GM19025 (cell line): ENCODE results near the gene SLC9A8.
"Not testable (repeated sequence)": the region's sequence is repeated elsewhere in the genome, so short reads cannot be mapped to it uniquely, and the experiment has no call there.

Experiments
- ATAC-seq: cut with Tn5 transposase; IDR thresholded peaks from one replicate; pipeline ENCODE4 v1.9.1; 2021; ENCODE audit warnings: mild to moderate bottlenecking, low read depth, moderate library complexity; ENCODE audit not compliant: unreplicated experiment

Gene SLC9A8

DNA sequence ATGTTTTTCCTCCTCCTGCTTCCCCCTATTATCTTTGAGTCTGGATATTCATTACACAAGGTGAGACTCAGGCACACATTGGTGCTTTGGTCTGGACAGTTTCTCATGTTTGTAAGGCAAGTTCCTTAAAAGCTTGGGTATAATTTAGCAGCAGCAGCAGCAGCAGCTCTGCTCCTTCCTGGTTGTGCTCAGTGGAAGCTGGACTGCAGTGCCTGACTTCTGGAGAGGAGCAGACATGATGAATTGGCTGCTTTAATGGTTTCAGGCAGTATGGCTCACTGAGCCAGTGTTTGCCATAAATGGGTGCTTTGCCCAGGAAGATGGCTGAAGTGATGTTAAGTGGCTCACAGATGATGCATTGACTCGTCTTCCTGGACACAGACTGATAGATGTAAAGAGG lies 32.4 kb downstream of the SLC9A8 start:
- no peak for ATAC-seq

DNA sequence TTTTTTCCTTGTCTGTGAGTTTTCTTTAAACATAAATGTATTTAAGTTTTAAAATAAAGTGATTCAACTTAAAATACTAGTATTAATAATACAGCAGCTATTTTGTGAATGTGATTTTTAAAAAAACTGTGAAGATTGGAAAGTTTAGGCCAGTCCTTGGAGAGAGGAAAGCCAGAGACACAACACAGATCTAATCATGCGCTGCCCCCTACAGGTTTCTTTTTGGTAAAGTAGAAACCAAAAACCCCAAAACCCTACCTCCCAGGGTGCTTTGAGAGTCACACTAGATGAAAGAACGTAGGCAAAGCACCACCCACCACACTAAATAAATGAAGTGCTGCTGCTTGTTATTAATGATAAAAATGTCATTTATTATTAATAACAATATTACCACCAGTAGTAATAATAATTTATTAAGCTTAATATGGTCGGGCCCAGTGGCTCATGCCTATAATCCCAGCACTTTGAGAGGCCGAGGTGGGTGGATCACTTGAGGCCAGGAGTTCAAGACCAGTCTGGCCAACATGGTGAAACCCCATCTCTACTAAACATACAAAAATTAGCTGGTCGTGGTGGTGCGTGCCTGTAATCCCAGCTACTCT lies 33.7 kb downstream of the SLC9A8 start:
- no peak for ATAC-seq

DNA sequence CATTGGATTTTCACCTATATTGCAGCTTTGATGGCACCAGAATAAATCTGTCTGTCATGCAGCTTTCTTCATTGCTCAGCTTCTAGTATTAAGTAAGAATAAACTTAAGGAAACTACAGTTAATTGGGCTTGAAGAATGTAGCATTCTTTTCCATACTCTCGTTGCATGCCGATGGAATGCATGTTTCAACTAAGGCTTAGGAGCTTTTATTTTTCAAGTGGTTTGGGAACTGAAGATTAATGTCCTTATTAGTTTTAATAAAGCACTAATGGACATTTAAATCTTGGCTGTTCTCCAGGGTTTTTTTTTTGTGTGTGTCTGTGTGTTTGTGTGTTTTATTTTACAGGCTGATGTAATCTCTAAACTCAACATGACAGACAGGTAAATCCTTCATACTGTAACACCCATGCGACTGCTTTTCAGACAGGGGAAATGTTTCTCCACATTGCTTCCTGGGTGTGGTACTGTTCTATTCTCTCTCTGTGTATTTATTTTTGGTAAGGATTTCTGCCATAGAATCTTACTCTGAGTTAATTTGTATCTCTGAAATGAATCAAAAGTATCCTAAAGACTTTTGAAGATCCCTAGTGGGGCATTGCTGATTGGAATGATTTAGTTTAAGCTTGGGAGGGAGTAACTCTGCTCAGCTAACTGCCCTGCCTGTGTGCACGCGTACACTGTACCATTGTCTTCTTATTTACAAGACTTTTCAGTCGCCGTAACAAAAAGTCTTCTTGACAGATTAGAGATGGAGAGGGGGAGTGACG lies 38.0 kb downstream of the SLC9A8 start:
- ATAC-seq: no peak

DNA sequence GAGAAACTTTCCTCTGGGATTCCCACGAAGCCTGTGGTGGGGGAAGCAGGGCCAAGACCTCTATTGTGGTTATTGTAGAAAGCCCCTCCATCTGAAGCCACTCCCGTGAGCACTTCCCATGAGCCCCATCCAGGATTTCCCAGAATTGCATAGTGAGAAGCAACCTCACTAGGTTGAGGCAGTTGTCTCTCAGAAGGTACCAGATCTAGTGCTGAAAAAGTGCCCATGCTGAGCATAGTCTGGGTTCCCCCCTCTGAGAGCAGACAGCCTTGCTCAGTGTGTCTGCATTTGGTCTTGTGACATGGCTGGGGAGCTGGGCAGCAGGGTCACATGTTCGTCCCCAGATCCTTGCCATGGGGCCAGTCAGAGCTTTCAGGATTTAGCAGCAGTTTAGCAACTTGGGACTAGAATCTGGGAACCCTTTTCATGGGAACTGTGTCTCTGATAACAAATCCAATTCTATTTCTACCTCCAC lies 38.6 kb downstream of the SLC9A8 start:
- no peak for ATAC-seq

GRCh38 chr20:49851991-49852390 lies 39.4 kb downstream of the SLC9A8 start:
- no peak for ATAC-seq

DNA sequence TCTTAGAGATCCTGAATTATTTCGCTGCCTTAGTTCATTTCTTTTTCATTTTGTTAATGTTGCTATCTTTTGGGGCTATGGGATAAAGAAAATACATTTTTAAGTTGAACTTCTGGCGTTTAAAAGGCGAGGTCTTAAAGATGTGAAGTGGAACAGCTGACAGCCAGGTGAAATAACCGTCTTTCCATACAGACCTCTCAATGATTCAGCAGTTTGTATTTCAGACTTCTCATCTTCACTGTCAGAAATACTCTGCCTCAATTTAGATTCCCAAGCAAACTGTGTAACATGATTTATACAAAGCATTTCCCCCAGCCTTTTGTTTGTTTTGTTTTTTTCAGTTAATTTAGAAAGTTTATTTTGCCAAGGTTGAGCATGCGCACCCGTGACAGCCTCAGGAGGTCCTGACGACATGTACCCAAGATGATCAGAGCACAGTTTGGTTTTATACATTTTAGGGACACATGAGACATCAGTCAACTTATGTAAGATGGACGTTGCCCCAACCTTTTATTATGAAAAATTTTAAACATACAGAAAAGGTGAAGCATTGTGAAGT lies 40.0 kb downstream of the SLC9A8 start:
- ATAC-seq: no peak

- ATAC-seq: no peak
Observed at GRCh38 chr20:49853640-49854039, 41.0 kb downstream of the SLC9A8 start.

- no peak for ATAC-seq
Observed at GRCh38 chr20:49854190-49854875, 41.7 kb downstream of the SLC9A8 start.

DNA sequence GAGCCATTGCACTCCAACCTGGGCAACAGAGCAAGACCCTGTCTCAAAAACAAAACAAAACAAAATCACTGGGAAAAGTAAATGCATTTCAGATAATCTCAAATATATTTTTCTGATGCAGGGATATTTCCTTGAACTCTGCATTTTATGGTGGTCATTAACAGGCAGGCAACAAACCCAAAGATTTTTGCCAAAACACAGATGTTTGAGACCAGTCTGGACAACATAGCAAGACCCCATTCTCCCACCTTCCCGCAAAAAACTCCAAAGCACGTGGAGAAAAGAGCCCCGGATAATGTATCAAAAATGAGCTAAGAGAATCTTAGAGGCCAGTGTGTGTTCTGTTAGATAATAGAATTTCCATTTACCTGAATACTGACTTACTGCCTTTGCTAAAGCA lies 44.3 kb downstream of the SLC9A8 start:
- no peak for ATAC-seq

- ATAC-seq: no peak
Observed at GRCh38 chr20:49858076-49858585, 45.5 kb downstream of the SLC9A8 start.

DNA sequence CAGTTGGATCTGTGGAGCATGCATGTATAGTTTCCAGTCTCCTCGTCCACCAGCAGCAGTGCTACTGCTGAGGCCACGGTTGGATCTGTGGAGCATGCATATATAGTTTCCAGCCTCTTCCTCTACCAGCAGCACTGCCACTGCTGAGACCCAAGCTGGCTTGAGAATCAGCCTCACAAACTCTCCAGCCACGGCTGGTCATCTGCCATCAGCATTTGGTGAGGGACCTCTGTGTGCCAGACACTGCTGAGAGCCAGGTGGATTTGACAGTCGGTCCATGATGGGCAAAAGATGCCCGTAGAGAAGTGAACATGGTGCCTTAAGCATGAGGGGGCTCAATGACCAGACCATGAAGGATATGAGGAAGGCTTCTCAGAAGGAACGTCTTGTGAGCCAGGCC lies 46.4 kb downstream of the SLC9A8 start:
- ATAC-seq: no peak

DNA sequence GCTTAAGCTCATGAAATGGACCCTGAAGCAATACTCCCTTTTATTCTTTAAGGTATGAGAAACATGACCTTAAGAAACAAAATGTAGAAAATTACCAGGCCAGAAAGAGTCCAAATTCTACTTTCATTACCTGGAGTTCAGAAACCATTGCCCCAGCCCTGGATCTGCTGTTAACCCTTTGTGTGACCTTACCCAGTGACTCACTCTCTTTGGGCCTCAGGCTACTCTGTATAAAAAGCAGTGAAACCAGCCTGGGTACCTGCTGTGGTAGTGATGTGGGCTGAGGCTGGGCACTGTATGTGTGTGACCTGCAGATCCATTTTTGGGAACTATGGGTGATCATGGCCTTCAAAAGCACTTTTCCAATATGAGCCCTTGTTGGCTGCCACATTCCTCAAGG lies 47.2 kb downstream of the SLC9A8 start:
- no peak for ATAC-seq

DNA sequence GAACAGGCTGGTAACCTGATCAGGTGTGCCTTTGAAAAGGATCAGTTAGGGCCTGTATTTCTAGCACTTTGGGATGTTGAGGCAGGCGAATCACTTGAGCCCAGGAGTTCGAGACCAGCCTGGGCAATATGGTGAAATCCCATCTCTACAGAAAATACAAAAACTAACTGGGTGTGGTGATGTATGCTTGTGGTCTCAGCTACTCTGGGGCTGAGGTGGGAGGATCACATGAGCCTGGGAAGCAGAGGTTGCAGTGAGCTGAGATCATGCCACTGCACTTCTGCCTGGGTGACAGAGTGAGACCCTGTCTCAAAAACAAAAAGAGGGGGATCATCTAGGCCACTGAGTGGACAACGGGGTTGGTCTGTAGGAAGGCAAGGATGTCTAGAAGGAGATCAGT lies 48.6 kb downstream of the SLC9A8 start:
- not testable (repeated sequence) for ATAC-seq

DNA sequence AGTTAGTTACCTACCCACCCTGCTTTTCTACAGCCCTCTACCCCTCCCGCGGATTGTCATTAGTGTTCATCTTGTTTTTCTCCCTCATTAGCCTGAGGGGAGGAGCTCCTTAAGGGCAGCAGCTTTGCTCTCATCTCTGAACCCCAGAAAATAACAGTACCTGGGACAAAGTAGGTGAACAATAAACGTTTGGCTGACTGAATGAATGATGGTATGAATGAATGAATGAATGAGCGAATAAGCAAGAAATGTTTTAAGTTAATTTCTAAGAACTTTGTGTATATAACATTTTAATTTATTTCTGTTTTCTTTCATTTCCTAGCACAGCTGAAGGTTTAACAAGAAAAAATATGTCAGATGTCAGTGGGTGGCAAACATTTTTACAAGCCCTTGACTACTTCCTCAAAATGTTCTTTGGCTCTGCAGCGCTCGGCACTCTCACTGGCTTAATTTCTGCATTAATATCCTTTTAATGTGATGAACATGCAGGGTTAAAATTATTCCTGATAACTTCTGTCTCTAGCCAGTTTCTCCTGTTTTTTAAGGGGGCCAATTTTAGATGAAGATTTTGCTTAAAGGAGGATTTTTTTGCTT lies 50.1 kb downstream of the SLC9A8 start:
- ATAC-seq: no peak

DNA sequence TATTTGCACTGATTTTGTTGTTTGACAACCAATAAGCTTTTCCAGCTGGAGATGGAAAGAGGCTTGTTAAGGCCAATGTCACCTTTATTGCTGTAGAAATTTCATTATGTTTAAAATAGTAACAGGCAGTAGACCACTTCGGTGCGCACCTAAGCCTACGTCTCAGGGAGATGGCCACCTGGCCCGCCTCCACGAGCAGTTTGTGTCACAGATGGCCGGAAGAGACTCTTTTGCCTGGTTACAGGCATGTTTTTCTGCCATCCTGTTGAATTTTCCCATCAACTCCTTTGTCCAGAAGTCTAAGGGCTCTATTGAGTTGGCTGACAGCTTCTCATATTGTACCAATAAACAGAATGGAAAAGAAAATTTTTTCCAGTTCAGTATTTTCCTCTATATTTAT lies 51.0 kb downstream of the SLC9A8 start:
- ATAC-seq: no peak

DNA sequence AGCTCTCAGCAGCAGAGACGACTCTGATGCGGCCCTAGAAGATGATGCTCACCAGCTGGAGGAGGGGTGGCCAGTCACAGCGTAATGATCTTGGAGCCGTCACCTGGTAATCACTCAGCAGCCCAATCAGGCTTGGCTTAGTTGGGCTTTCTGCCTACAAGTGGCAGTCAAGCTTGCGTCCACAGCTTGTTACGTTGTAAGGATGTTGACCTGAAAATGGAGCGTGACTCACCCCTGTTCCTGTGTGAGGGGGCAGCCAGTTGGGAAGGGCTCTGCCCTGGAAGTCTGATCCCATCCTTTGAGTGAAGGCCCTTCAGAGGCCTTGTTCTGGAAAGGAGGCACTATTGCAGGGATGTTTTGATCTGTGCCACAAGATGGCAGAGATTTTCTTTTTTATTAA lies 52.9 kb downstream of the SLC9A8 start:
- ATAC-seq: no peak

GRCh38 chr20:49866051-49866450 lies 53.4 kb downstream of the SLC9A8 start:
- ATAC-seq: no peak

- ATAC-seq: no peak
Observed at GRCh38 chr20:49867453-49868215, 55.0 kb downstream of the SLC9A8 start.

DNA sequence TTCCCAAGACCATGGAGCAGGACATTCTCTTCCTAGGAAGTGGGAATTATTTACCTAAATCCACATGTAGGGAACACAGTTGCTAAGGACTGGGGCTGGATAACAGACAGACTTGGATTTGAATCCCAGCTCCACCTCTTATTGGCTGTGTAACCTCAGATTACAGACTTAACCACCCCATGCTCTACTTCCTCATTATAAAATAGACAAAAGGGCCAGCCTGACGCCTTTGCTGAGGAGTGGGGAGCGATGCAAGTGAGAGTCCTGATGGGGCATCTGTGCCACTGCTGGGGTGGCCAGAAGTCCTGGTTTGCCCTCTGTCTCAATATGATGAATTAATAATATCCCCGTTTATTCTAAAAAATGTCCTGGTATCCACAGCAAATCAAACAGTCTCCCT lies 55.9 kb downstream of the SLC9A8 start:
- no peak for ATAC-seq

GRCh38 chr20:49868964-49869363 lies 56.3 kb downstream of the SLC9A8 start:
- no peak for ATAC-seq
